SIG-M5 treated with dmso at 0.1 percent for 504 hours (cell line): ENCODE data around the gene GABBR2.
A peak's percentile ranks its signal among the peaks of the same experiment; 100 is the strongest.

Experiments used
- DNase-seq: peaks from one replicate; lab custom pipeline; 2025; ENCODE audit not compliant: unreplicated experiment; lab: John Stamatoyannopoulos, UW

GABBR2 gene

DNA sequence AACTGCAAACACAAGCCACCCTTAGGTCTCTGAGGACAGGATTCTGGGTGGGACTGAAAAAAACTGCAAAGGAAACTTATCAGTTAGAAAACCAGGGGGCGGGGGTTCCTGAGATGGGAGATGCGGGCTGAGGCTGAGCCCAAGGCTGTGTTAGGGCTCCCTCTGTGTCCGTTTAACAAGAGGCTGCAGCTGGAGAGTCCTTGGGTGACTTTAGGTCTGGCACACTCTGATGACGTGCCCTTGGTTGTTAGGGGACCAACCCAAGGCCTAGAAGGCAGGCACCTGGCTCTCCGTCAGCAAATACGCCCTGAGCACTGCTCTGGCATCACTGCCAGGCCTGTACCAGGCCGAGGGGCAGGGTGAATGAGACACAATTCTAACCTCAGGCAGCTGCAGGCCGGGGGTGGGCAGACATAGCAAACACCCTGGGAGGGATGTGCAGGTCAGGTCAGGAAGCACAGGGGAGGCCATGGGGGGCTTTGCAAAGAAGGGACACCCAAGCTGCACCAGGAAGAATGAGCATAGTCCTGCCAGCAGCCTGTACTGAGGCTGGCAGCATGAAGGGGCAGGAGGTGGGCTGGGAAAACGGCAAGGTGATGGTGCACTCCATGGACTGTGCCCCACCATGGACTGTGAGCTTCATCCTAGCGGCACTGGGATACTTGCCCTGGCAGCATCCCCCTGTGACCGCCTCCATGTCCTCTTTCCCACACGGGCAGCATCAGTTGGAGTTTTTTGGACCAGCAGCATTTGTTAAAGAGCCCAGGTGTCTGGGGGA is 137.9 kb downstream of the GABBR2 start:
- DNase-seq = no peak

DNA sequence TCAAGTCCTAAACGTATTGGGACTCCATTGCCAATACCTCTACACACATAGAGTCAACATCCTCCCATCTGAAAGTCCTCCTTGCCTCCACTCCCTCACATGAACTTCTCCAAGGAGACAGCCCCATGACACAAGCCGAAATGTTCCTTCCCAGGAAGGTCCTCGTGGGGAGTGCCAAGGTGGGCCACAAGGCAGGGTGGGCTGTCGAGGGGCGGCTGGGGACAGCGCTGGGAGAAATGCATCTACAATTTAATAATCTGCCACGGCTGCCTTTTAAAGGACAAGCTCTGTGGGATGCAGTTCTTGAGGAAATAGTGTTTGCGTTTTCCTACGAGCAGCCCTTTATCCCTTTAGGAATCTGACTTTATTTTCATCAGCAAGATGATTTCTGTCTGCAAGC is 138.7 kb downstream of the GABBR2 start:
- DNase-seq = no peak

DNA sequence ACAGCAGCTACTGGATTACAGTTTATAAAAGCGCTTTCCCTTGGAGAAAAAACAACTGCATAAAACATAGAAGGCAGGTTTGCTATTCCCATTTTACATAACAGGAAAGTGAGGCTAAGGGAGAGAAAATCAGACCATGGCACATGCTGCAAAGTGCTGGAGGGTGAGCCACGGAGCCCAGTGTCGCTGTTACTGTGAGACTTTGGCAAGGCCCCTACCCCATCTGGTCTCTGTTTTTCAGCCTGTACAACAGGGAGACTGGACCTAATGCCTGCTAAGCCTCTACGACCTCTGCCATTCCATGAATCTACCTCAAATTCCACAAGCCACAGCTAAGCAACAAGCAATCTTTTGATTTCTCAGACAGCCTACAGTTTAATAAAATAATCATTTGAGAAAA is 139.2 kb downstream of the GABBR2 start:
- no peak for DNase-seq

DNA sequence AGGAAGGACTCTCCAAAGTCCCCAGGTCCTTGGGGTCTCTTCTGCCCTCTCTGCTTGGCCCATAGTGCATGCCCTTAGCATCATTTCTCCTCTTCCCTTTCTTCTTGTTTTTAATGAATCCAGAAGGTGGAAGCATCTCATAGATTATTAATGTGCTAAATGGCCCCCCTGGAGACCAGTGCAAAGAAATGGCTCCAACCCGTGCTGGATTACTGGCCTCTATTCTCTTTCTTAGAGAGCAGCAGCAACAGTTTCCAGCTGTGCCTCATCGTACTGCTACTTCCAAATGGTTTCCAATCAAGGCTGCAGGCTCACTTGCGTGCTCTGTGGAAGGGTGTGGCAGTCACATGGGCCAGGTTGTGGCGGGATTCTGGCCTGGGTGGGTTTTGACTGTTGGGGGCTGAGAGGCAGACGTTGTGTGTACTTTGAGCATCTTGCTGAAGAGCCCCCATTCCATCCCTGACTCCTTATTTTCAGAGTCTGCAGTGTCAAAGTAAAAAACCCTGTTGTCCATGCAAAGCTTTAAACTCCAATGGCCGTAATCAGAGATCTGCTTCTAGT is 139.7 kb downstream of the GABBR2 start:
- DNase-seq = no peak

DNA sequence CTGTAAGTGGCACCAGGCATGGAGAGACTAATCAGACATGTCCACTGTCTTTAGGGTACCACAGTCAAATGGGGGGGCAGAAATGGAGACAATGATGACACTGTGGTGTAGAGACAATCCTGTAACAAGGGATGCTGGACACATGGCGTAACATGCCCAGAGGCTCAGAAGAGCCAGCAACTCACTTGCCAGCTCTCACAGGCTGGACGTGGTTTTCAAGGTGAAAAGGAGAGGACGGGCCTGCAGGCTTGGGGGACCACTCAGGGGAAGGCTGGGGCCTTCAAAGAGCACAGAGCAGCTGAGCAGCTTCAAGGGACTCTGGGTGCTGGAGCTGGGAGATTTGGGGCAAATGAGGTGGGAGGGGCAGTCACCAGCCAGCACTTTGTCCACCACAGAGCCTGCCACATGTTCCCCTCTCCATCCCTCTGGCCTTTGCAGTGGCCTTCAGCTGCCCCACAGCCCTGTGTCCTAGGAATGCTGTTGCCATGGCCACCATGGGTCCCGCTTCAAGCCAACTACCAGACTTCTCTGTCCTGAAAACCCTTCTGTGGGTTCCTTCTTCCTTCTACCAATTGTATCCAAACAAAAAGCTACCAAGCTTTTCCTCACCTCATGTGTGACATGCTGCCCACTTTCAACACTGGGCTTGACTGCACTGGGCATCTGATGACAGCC is 140.4 kb downstream of the GABBR2 start:
- DNase-seq = no peak

DNA sequence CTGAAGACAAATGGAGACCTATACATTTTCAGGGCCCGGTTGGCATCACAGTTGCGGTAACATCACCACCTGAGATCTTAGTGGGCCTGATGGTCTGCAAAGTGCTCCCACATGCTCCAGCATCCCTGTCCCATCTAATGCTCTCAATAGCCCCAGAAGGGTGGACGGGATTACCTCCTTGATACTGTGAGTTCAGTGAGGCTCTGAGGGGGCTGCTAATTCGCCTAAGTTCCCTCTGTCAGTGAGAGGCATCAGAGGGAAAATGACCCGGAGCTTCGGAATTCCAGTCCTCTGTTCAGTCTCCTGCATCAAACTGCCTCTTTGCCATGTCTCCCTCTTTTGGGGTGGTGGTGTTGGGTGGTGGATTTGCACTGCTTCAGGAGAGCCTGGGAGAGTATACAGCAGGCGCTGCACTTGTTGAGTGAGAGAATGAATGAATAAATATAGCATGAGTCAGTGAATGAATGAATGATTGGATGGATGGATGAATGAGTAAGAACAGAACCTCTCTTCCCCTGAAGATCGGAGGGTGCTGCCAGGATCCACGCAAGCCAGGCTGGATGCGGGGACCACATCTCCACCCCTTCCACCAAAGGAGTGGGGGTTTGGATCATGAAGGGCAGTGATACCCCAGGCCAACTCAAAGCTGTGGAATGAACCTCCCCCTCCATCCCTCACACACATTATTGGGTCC is 141.0 kb downstream of the GABBR2 start:
- no peak for DNase-seq

DNA sequence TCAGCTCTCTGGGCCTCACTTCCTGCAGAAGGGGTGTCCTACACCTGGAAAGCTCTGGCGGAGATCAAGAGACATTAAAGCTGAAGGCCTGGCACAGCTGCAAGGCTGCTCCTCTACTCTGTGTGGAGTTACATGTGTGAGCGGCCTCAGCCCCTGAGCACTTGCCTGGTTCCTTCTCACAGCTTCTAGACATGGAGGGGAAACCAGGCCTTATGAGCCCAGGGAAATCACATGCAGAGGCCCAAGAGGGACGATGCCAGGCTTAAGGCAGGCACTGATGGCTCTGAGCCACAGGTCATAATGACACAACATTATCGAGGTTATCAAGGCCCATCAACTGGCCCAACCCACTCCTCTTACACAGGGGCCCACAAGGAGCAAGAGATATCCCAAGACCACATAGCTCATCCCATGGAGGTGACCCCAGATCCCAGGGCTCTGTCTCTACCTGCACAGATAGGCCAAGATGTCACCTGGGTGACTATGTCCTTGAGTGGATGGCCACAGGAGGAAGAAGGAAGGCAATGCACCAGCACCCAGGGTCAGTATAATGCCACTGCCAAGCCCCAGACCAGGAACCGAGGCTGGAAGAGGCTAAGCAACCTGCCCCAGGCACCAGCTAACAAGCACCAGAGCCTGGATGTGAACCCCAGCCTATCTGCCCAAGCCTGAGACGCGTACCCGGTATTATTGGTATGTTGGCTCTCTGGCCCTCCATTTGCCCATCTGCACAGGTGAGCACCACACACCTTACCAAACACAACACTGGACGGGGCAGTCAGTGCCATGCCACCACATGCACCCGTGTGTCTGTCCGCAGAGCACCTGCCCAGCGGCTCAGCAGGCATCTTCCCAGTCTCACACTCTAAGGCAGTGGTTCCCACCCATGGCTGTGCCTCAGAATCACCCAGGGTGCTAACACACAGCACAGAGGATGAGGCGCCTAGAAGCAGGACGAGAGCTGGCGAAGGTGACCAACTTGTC is 143.3 kb downstream of the GABBR2 start:
- no peak for DNase-seq

DNA sequence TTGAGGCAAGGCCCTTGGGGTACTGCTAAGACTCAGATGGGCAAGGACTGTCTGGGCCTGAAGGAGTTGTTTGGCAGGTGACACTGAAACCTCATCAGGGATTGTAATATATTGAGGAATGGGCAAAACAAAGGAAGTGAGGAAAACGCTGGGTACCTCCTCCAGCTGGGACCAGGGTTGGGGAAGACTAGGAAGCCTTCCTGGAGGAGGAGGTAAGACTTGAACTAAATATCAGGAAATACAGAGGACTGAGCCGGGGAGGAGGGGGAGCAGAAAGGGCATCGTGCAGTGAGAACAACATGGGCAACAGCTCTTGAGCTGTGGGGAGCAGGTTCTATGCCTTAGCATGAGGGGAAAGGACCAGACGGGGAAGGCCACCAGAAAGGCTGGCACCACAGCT is 144.0 kb downstream of the GABBR2 start:
- no peak for DNase-seq

DNA sequence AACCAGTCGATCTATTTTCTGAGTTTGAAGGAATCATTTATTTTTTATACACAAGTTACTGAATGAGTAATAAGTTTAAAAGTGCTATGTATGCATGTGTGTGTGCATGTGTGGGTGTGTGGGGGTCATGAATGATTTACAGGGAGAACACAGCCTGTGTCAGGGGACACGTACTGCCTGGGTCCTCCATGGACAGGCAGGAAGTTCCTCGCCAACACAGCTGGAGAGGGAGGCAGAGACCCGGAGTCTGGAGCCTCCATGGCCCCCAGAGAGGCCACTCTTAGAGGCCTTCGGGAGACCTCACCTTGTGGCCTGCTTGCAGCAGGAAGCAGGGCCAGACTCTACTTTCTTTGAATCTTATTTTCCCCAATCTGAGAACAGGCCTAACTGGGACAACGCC is 144.7 kb downstream of the GABBR2 start:
- DNase-seq = no peak

DNA sequence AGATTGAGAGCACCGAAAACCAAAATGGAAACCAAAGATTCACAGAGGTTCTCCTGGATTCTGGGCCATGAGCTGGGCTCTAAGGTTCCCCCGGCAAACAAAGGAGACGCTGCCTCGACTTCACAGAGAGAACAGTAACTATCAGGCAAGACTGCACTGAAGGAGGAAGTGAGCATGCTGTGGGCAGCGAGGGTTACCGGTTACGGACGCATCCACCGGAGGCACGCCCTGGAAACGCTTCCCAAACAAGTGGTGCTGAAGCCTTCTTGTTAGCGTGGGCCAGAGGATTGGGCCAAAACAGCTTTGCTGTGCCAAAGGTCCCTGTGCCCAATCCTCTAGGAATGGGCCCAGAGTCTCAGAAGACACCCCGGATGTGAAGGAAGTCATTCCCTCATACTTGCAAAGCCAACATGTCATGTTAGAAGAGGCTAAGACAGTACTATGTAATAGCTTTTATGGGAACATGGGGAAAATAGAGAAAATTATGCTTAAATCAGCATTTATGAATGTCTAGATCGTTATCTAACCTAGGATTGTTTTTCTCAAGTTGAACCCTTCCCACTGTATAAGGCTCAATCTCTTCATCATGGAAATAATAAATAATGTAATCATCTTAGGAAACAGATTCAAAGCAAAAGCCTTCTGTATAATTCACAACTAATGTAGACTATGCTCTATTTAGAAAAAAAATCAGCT is 145.4 kb downstream of the GABBR2 start:
- DNase-seq = no peak

DNA sequence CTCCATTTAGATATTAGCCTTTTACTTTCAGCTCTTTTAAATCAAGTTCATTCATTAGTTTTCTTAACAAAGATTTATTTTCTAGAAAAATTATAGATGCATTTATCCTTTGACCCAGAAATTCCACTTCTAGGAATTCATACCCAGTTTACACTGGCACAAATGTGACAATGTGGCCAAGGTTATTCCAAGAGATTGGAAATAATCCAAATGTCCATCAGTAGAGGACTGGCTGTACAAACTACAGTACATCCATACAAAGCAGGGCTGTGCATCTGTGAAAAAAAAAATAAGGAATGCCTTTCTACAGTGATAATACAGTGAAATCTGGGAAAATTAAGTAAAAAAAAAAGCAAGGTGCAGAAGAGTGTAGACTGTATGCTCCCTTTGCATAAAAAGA is 149.2 kb downstream of the GABBR2 start:
- no peak for DNase-seq

DNA sequence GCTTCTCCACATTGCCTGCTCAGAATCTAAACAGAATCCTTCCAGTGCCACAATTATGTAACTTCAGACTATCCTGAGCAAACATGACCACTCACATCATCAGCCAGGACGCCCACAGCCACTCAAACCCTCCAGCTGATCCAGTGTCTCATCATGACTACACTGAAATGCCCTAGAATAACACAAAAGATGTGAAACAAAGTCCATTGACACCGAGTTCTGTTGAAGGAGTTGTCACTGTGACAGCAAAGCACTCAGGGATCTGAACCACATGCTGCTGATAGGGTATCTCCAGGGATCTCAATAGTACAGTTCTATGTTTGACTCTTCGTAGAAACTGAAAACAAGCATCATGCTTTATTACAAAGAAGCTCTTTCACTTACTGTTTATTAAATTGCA is 150.2 kb downstream of the GABBR2 start:
- DNase-seq = no peak

DNA sequence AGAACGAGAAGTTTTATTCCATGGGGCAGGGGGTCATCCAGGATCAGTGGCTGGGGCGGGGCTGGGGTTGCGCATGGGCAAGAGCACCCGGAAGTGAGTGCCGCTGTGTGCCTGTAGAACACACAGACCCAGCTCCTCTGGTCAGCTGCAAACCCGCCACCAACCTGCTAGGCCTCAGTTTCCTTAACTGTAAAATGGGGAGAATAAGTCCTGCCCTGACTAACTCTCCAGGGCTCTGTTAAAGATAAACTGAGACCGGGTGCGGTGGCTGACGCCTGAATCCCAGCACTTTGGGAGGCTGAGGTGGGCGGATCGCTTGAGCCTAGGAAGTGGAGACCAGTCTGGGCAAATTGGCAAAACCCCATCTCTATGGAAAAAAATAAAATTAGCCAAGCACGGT is 152.2 kb downstream of the GABBR2 start:
- DNase-seq = no peak

DNA sequence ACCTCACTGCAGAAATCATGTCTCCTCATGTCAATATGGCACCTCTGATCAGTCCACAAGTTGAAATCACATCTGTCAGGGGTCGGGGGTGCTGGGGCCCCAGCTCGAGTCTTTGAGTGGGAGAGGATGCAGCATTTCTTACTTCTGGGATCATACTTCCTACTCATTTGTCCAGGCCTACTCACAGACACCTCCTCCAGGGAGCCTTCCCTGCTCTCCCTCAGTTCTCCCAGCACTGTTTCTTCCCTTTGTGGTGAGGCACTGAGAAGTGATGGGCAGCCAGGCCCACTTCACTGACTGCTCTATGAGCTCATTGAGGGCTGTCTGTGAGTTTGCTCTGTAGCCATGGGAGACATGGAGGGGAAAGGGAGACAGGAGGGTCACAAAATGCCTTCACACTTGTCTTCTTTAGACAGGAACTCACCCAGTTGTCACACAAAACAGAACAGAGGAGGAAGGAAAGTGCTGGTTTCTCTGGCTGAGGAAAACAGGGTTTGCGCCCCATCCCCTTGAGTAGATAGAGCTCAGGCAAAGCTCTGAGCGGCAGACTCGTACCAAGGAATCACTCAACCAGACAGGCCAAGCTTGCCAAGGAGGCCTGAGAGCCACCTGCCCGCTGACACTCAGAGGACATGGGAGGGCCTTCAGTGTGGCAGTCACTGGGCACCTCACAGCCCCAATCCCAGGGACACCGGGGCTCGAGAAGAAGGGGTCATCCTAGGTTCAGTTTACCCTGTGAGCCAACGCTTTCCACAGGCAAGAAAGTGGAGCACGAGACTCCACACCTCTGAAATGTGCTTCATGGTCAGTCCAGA is 152.9 kb downstream of the GABBR2 start:
- DNase-seq = no peak

DNA sequence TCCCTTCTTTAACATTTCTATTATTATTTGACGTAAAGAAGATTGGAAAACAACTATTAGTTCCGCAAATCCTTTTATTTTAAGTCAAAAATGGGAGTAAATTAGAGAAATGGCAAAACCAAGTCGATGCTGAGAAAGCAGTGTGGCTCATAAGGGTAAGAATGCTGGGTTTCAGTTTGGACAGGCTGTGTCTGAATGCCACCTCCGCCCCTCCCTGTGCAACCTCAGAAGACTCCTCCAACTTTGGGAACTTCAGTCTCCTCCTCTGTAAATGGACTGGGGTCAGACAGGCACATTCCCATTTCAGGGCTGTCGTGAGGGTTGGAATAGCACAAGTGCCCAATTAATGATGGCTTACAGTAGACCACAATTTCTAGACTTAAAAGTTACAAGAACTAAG is 154.0 kb downstream of the GABBR2 start:
- no peak for DNase-seq

DNA sequence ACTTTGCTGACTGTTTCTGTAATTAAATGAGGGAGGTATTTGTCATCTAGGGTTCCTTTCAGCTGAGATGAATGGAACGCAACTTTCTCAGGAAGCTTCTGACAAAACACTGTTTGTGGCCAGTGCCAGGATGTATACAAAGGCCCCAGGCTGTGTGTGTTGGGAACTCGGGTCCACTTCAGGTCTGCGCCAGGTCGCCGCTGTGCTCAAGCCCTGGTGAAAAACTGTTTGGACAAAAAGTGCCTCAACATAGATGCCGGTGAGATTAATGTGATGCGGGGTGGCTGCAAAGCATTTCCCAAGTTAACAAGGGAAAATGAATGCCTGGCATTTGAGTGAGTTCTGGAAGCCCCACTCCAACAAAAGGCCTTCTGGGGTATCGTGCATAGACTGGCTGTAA is 156.4 kb downstream of the GABBR2 start:
- DNase-seq = no peak

DNA sequence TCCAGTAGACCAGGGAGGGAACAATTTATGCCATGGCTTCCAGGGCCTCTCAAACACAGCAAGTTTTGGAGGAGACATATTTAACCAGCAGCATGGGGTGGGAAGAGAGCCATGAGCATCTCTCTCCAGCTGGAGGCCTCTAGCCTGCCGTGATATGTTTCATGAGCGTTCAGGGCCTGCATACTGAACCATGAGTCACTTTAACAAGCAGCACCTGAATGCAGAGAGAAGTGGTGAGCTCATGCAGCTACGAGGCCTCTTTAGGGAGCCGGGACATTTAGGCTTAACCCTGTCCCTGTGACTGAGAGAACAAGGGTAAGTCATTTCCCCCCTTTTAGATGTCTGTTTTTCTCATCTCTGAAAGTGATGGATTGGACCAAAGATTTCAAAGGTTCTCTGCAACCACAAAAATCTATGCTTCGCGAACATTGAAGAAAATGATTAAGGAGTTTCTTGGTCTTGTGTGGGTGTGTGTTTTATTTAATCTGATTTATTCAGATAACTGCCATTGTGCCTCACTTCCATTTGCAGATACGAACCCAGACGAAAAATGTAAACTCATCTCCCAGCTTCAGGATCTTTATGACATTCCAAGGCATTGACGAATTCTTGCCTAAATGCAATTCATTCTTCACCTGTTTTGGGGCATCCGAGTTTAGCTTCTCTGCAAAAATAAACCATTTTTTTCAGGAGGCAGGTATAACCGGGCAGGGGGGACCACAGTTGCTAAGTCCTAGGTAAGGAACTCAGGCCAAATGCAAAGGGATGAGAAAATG is 157.0 kb downstream of the GABBR2 start:
- DNase-seq = peak; percentile 11

DNA sequence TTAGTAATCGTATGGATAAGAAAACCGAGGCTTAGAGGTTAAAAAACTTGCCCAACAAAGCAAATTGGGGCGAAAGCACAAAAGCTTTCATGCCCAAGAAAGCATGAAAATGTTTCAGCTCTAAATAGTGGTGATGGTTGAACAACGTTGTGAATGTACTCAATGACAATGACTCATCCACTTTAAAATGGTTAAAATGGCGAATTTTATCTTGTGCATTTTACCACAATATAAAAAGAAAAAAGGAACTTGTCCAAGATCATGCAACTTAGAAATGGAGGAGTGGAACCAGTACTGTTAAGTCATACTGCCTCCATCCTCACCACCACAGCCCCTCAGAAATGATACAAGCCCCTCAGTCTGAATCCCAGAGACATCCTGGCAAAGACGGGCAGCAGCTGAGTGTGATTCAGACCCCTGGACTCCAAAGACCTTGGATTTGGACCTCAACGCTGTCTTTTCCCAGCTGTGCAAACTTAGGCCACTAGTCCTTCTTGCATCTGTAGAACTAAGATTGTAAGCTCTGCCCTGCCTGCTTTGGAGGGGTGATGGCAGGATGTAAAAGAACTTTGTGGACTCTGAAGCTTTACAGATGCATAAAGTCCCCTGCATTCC is 158.4 kb downstream of the GABBR2 start:
- DNase-seq = peak; percentile 10
